Loucy (cell line): ENCODE data around the gene SAMD4A.

Experiments
- CTCF ChIP-seq: fragments of 200-600 bp; sonication (generic); conservative IDR thresholded peaks from 2 replicates; pipeline ENCODE4 v1.5.1; 2014; ENCODE audit warnings: mild to moderate bottlenecking, antibody characterized with exemption, low read length
- EZH2phosphoT487 ChIP-seq: fragments of 200-600 bp; IDR thresholded peaks from 2 replicates; pipeline ENCODE4 v1.6.1; 2018; ENCODE audit warnings: antibody characterized with exemption, mild to moderate bottlenecking, moderate library complexity, borderline replicate concordance

- TF ChIP-seq CTCF (no peak), EZH2phosphoT487 (no peak)
Measured at GRCh38 chr14:54796961-54797360, 230.0 kb downstream of the SAMD4A start.
